ENCODE data around the gene KCTD1.

The KCTD1 gene

GRCh38 chr18:26414901-26415440 is 133.4 kb downstream of the KCTD1 start:
- H3K9me2 ChIP-seq (replicated peaks; ENCODE audit: insufficient read depth, low read length) = no peaks in the 10 kb centered on the region
- DNase-seq = no peak
- no peak overlapping the region for H3K4me2 ChIP-seq (ENCODE audit: low read depth, low read length)
- TF ChIP-seq CTCF (IDR thresholded peaks at IDR 0.05; ENCODE audit: low read length) (no peak), EZH2phosphoT487 (IDR thresholded peaks at IDR 0.05; ENCODE audit: low read length) (no peak), EZH2 (optimal IDR thresholded peaks at IDR 0.05; ENCODE audit: low read depth, low read length) (no peak)
- no peaks in the 10 kb centered on the region for H4K20me1 ChIP-seq (ENCODE audit: insufficient read depth, low read length)
- no peaks in the 10 kb centered on the region for H3K27me3 ChIP-seq (replicated peaks; ENCODE audit: insufficient read depth, low read length)
- H2AFZ ChIP-seq (ENCODE audit: low read length) = no peak overlapping the region
- no peaks in the 10 kb centered on the region for H3K79me2 ChIP-seq (ENCODE audit: low read length)
- no peak overlapping the region for H3K27ac ChIP-seq (ENCODE audit: low read length)
- H3K36me3 ChIP-seq (replicated peaks; ENCODE audit: insufficient read depth, low read length) = no peaks in the 10 kb centered on the region
- H3K9ac ChIP-seq (ENCODE audit: low read length) = no peak overlapping the region
- H3K4me1 ChIP-seq (ENCODE audit: low read length) = 0 out of 2 replicates have a peak, but pooled peaks cover 6% of the 10 kb centered on the region
- no peaks in the 10 kb centered on the region for H3K9me3 ChIP-seq (replicated peaks; ENCODE audit: insufficient read depth, low read length)
- H3K4me3 ChIP-seq (ENCODE audit: low read length) = no peak overlapping the region
- no peaks in the 10 kb centered on the region for H3F3A ChIP-seq (ENCODE audit: insufficient read depth, low read length)

- Histone ChIP-seq H3K27me3 (replicated peaks; ENCODE audit: insufficient read depth, low read length) (no peaks in the 10 kb centered on the region), H3K36me3 (replicated peaks; ENCODE audit: insufficient read depth, low read length) (no peaks in the 10 kb centered on the region), H3K4me2 (ENCODE audit: low read depth, low read length) (no peak overlapping the region), H3K4me3 (ENCODE audit: low read length) (no peak overlapping the region), H3K9me3 (replicated peaks; ENCODE audit: insufficient read depth, low read length) (no peaks in the 10 kb centered on the region), H3K9me2 (replicated peaks; ENCODE audit: insufficient read depth, low read length) (no peaks in the 10 kb centered on the region), H3K79me2 (ENCODE audit: low read length) (no peaks in the 10 kb centered on the region), H3K9ac (ENCODE audit: low read length) (no peak overlapping the region), H3K4me1 (ENCODE audit: low read length) (0 out of 2 replicates have a peak, but pooled peaks cover 7% of the 10 kb centered on the region), H3F3A (ENCODE audit: insufficient read depth, low read length) (no peaks in the 10 kb centered on the region), H3K27ac (ENCODE audit: low read length) (no peak overlapping the region), H2AFZ (ENCODE audit: low read length) (no peak overlapping the region), H4K20me1 (ENCODE audit: insufficient read depth, low read length) (no peaks in the 10 kb centered on the region)
- DNase-seq = no peak
- TF ChIP-seq EZH2 (optimal IDR thresholded peaks at IDR 0.05; ENCODE audit: low read depth, low read length) (no peak), EZH2phosphoT487 (IDR thresholded peaks at IDR 0.05; ENCODE audit: low read length) (no peak), CTCF (IDR thresholded peaks at IDR 0.05; ENCODE audit: low read length) (no peak)
Measured at GRCh38 chr18:26409091-26409490, 139.3 kb downstream of the KCTD1 start.

GRCh38 chr18:26407736-26408601 is 140.4 kb downstream of the KCTD1 start:
- no peak overlapping the region for H3K27ac ChIP-seq (ENCODE audit: low read length)
- H3K9ac ChIP-seq (ENCODE audit: low read length) = no peak overlapping the region
- 0 out of 2 replicates have a peak, but pooled peaks cover 7% of the 10 kb centered on the region for H3K4me1 ChIP-seq (ENCODE audit: low read length)
- no peak overlapping the region for H2AFZ ChIP-seq (ENCODE audit: low read length)
- no peaks in the 10 kb centered on the region for H4K20me1 ChIP-seq (ENCODE audit: insufficient read depth, low read length)
- no peaks in the 10 kb centered on the region for H3K9me2 ChIP-seq (replicated peaks; ENCODE audit: insufficient read depth, low read length)
- H3K4me3 ChIP-seq (ENCODE audit: low read length) = no peak overlapping the region
- no peaks in the 10 kb centered on the region for H3K36me3 ChIP-seq (replicated peaks; ENCODE audit: insufficient read depth, low read length)
- H3K4me2 ChIP-seq (ENCODE audit: low read depth, low read length) = no peak overlapping the region
- TF ChIP-seq EZH2 (optimal IDR thresholded peaks at IDR 0.05; ENCODE audit: low read depth, low read length) (no peak), EZH2phosphoT487 (IDR thresholded peaks at IDR 0.05; ENCODE audit: low read length) (no peak)
- no peak for DNase-seq
- H3F3A ChIP-seq (ENCODE audit: insufficient read depth, low read length) = no peaks in the 10 kb centered on the region
- no peaks in the 10 kb centered on the region for H3K79me2 ChIP-seq (ENCODE audit: low read length)
- H3K9me3 ChIP-seq (replicated peaks; ENCODE audit: insufficient read depth, low read length) = no peaks in the 10 kb centered on the region
- H3K27me3 ChIP-seq (replicated peaks; ENCODE audit: insufficient read depth, low read length) = no peaks in the 10 kb centered on the region

Measured in MM.1S (cell line).